HepG2 (cell line): Measurements from ENCODE around the gene ABCB11. TPM values are rescaled to one million over a fixed set of nuclear protein-coding genes. Genes with fewer than 3 reads are reported as not detected.

Experiments
- EED ChIP-seq: sonication (generic); formaldehyde crosslinking; IDR thresholded peaks from 2 replicates; pipeline ENCODE4 v1.5.0; 2020; ENCODE audit warnings: mild to moderate bottlenecking, missing genetic modification reagents
- FOXK2 ChIP-seq: fragments of 450-650 bp; IDR thresholded peaks from 2 replicates; pipeline ENCODE4 v1.6.1; 2016
- ISX ChIP-seq: sonication (generic); formaldehyde crosslinking; conservative IDR thresholded peaks from 2 replicates; pipeline ENCODE4 v1.5.0; 2020; ENCODE audit warnings: missing genetic modification reagents
- KAT8 ChIP-seq: IDR thresholded peaks from 2 replicates; pipeline ENCODE4 v1.6.1; 2016; ENCODE audit warnings: missing genetic modification reagents, missing compliant biosample characterization
- NR2C2 ChIP-seq: sonication (generic); formaldehyde crosslinking; IDR thresholded peaks from 2 replicates; pipeline ENCODE4 v1.4.0; 2020; ENCODE audit warnings: missing genetic modification reagents, mild to moderate bottlenecking, moderate library complexity, borderline replicate concordance
- PAXIP1 ChIP-seq: sonication (generic); formaldehyde crosslinking; conservative IDR thresholded peaks from 2 replicates; pipeline ENCODE4 v1.4.0; 2020; ENCODE audit warnings: mild to moderate bottlenecking, missing genetic modification reagents, moderate library complexity
- RBAK ChIP-seq: sonication (generic); formaldehyde crosslinking; IDR thresholded peaks from 2 replicates; pipeline ENCODE4 v1.5.1; 2020; ENCODE audit warnings: mild to moderate bottlenecking, missing genetic modification reagents
- SIN3B ChIP-seq: fragments of 150-350 bp; IDR thresholded peaks from 2 replicates; pipeline ENCODE4 v1.6.1; 2014; ENCODE audit warnings: low read length
- SRSF1 ChIP-seq: fragments of 200-400 bp; formaldehyde crosslinking; optimal IDR thresholded peaks from 2 replicates; pipeline ENCODE3; 2017; ENCODE audit warnings: mild to moderate bottlenecking, low read depth, low read length, moderate library complexity
- TAF15 ChIP-seq: fragments of 200-400 bp; formaldehyde crosslinking; IDR thresholded peaks from one replicate; pipeline ENCODE4 v1.6.1; 2018; ENCODE audit warnings: mild to moderate bottlenecking, low read depth, low read length; ENCODE audit not compliant: poor library complexity, severe bottlenecking
- ZHX1 ChIP-seq: sonication (generic); formaldehyde crosslinking; IDR thresholded peaks from 2 replicates; pipeline ENCODE4 v1.8.1; 2022; ENCODE audit warnings: low read depth, mild to moderate bottlenecking, missing genetic modification reagents
- ZNF292 ChIP-seq: sonication (generic); formaldehyde crosslinking; IDR thresholded peaks from 2 replicates; pipeline ENCODE4 v1.8.1; 2022; ENCODE audit warnings: mild to moderate bottlenecking, low read depth, missing genetic modification reagents, borderline replicate concordance
- polyA plus RNA-seq, 8 experiments: library from polyadenylated mRNA; depleted of rRNA in 3 of 8; stranded (reverse) in 7 of 8; unstranded in 1 of 8; fragments of >200 nt; fragmentation: Illumina TruSeq in 4 of 8; extraction: Trizol in 4 of 8; gene quantifications; 2 replicates each; pipeline versions ENCODE4 v1.2.1 to v1.2.3, GENCODE V29; 2011 to 2016; ENCODE audit warnings: low read depth in 4 of 8, missing spikeins in 1 of 8, mixed read lengths in 1 of 8; ENCODE audit not compliant: insufficient read depth in 1 of 8
- total RNA-seq, 5 experiments: library from RNA; depleted of rRNA; stranded (reverse); fragments of >200 nt; fragmentation: Illumina TruSeq; extraction: Trizol; gene quantifications; 2 replicates each; pipeline ENCODE4 v1.2.3, GENCODE V29; 2016; ENCODE audit warnings: low read depth in 1 of 5
- TF ChIP-seq, protein P1 (sequence below): sonication (generic); formaldehyde crosslinking; IDR thresholded peaks from 2 replicates; pipeline ENCODE4 v1.5.0; 2020; ENCODE audit warnings: mild to moderate bottlenecking, missing genetic modification reagents
- TF ChIP-seq, protein P2 (sequence below), 2 experiments: sonication (generic) in 1 of 2; formaldehyde crosslinking in 1 of 2; IDR thresholded peaks; 2 replicates each; pipeline versions ENCODE4 v1.5.1 to v1.6.1; 2011 to 2020; ENCODE audit warnings: borderline replicate concordance in 1 of 2, low read depth in 1 of 2, low read length in 1 of 2, mild to moderate bottlenecking in 1 of 2, missing genetic modification reagents in 1 of 2, moderate library complexity in 1 of 2

ABCB11 gene
- total and polyA plus RNA-seq, 2 of the 13 experiments (the other 11 are each of a cell fraction or from before 2014, with no cell fraction given) = not detected

DNA sequence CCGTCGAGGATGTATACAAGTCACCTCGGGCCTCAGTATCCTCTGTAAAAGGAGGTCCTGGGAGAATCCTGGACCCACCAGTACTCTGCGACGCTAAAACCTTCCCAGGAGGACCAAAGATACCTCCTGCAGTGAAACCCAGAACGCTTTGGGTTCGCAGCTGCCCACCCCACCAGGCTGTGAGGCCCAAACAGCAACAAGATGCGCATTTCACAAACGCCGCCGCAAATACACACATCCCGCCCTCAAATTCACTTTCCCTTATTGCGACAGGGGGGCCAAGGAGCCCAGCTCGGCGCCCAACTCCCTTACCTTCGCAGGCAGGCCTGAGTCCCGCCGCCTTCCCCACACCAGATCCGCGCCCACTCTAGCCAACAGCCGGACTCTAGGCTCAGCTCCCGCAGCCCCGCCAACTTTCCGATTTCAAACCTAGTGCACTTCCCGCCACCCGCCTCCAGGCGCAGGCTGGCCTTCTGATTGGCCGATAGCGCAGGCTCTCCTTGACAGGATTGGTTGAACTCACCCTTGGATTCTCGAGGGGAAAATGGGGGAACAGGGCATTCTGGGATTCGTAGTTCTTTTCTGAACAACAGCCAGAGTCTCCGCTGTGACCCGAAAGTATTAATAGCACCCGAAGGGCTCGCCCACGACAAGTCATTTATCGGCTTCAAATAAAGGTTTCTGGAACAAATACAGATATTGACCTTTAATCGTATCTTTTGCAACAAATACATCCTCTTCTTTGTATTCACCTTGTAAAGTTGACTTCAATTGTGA lies 140.9 kb downstream of the ABCB11 start, which contains the start of gene SPC25 (continued):
- TF ChIP-seq PAXIP1 (CRISPR knock-in tag) (no peak; the same call in 1 of the 2 replicates), SIN3B (peak; percentile 94), TAF15 (no peak), ISX (no peak), RBAK (CRISPR knock-in tag) (no peak), FOXK2 (no peak), ZNF292 (CRISPR knock-in tag) (no peak), KAT8 (CRISPR knock-in tag) (peak; percentile 74; the same call in 1 of the 2 replicates), ZHX1 (CRISPR knock-in tag) (no peak), SRSF1 (peak; percentile 60), NR2C2 (CRISPR knock-in tag) (peak; percentile 88), EED (CRISPR knock-in tag) (no peak)
- TF ChIP-seq, protein P1, sequence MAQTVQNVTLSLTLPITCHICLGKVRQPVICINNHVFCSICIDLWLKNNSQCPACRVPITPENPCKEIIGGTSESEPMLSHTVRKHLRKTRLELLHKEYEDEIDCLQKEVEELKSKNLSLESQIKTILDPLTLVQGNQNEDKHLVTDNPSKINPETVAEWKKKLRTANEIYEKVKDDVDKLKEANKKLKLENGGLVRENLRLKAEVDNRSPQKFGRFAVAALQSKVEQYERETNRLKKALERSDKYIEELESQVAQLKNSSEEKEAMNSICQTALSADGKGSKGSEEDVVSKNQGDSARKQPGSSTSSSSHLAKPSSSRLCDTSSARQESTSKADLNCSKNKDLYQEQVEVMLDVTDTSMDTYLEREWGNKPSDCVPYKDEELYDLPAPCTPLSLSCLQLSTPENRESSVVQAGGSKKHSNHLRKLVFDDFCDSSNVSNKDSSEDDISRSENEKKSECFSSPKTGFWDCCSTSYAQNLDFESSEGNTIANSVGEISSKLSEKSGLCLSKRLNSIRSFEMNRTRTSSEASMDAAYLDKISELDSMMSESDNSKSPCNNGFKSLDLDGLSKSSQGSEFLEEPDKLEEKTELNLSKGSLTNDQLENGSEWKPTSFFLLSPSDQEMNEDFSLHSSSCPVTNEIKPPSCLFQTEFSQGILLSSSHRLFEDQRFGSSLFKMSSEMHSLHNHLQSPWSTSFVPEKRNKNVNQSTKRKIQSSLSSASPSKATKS (CRISPR knock-in tag) = no peak
- TF ChIP-seq, protein P2, sequence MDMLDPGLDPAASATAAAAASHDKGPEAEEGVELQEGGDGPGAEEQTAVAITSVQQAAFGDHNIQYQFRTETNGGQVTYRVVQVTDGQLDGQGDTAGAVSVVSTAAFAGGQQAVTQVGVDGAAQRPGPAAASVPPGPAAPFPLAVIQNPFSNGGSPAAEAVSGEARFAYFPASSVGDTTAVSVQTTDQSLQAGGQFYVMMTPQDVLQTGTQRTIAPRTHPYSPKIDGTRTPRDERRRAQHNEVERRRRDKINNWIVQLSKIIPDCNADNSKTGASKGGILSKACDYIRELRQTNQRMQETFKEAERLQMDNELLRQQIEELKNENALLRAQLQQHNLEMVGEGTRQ (IDR thresholded peaks at IDR 0.05; ENCODE audit: low read depth, low read length) = 0 out of 2 replicates have a peak, but pooled peaks have one; percentile 9
- TF ChIP-seq, protein P2 (CRISPR knock-in tag; IDR thresholded peaks at IDR 0.05; ENCODE audit: borderline replicate concordance) = no peak
